Sigmoid colon (tissue), 7 donors: ENCODE measurements around the gene BPIFB2. TPM values are rescaled to one million over a fixed set of nuclear protein-coding genes. Genes with fewer than 3 reads are reported as not detected.

Experiments
- DNase-seq: peaks from one replicate; pipeline ENCODE4 v3.0.0-alpha.2; 2019
- H3K27ac ChIP-seq, 4 donors: fragments of 200-600 bp; sonication (generic); one replicate each; pipeline ENCODE4 v1.5.1; 2016 to 2019; ENCODE audit warnings: mild to moderate bottlenecking in 1 of 4
- H3K27me3 ChIP-seq, 3 donors: fragments of 200-600 bp; sonication (generic); one replicate each; pipeline ENCODE4 v1.5.1; 2019; ENCODE audit warnings: mild to moderate bottlenecking in 1 of 3
- H3K36me3 ChIP-seq, 4 donors: fragments of 200-600 bp; sonication (generic); one replicate each; pipeline ENCODE4 v1.5.1; 2016 to 2019
- H3K4me1 ChIP-seq, 4 donors: fragments of 200-600 bp; sonication (generic); one replicate each; pipeline ENCODE4 v1.5.1; 2017 to 2019
- H3K4me3 ChIP-seq, 4 donors: fragments of 200-600 bp; sonication (generic); one replicate each; pipeline ENCODE4 v1.5.1; 2017 to 2019; ENCODE audit warnings: mild to moderate bottlenecking in 2 of 4, moderate library complexity in 1 of 4
- H3K9me3 ChIP-seq, 4 donors: fragments of 200-600 bp in 3 of 4; sonication (generic) in 3 of 4; one replicate each; pipeline versions ENCODE4 v1.5.1 to v1.6.1; 2013 to 2019
- EP300 ChIP-seq, 4 donors: sonication (generic); formaldehyde crosslinking; IDR thresholded peaks; one replicate each; pipeline ENCODE4 v1.6.1; 2017; ENCODE audit warnings: antibody characterized with exemption in 4 of 4
- POLR2A ChIP-seq, 2 donors: fragments of 450-650 bp; IDR thresholded peaks; one replicate each; pipeline ENCODE4 v1.6.1; 2016; ENCODE audit warnings: antibody characterized with exemption in 2 of 2, mild to moderate bottlenecking in 2 of 2, moderate library complexity in 2 of 2
- POLR2AphosphoS5 ChIP-seq, 4 donors: sonication (generic); formaldehyde crosslinking; IDR thresholded peaks; one replicate each; pipeline ENCODE4 v1.6.1; 2017; ENCODE audit warnings: antibody characterized with exemption in 4 of 4
- WGBS, 2 donors: extraction: QIAGEN DNeasy Blood & Tissue Kit; methylation state at CpG; one replicate each; pipeline ENCODE4 v1.1.7; 2013; 5-methylcytosine and 5-hydroxymethylcytosine counted together
- intact Hi-C: fragments of 100-400 bp; cut with DNase I; formaldehyde crosslinking; loops from one replicate; pipeline ENCODE4 v1.15.1; 2023
- polyA plus RNA-seq, 3 donors: library from polyadenylated mRNA; stranded (reverse); fragments of 200-250 nt; gene quantifications; one replicate each; pipeline ENCODE4 v1.2.3, GENCODE V29; 2013
- total RNA-seq, 4 donors: library from RNA; depleted of rRNA; stranded (reverse); fragments of >200 nt; gene quantifications; one replicate each; pipeline ENCODE4 v1.1.0, GENCODE V29; 2016
- TF ChIP-seq, protein P1 (sequence below), 4 experiments: fragments of 450-650 bp in 3 of 4; fragments of 200-600 bp in 1 of 4; IDR thresholded peaks; one replicate each; pipeline ENCODE4 v1.5.1; 2016 to 2019; ENCODE audit warnings: antibody characterized with exemption in 4 of 4, mild to moderate bottlenecking in 3 of 4, moderate library complexity in 2 of 4
- donor health status: healthy with polysubstance abuse.
- donor health status: Bipolar disorder and iron deficiency.
- donor health status: healthy.

Gene BPIFB2
- total and polyA plus RNA-seq, 7 donors: not detected

DNA sequence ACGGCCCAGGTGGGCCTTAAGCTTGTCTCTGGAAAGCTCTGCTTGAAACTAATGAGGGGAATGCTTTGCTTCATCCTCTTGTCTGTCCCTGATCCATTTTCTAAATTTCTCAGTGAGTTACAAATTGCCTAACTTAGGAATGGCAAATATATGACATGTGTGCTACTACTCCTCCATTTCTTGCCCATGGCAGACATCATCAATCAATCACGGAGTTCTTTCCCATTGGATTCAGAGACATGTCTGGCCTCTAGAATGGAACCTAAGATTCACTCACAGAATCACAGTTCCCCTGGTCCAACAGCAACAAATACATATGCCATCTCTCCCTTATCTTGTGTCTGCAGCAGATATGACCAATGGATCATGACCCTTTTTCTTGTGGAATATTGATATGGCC, 65.3 kb downstream of the BPIFB2 start:
- Histone ChIP-seq H3K9me3 (no peaks in the 10 kb centered on the region), H3K4me1 (no peaks in the 10 kb centered on the region), H3K27me3 (peaks cover 0 to 12% (median 0%) of the 10 kb centered on the region in 3 donors), H3K27ac (no peak overlapping the region), H3K36me3 (no peaks in the 10 kb centered on the region), H3K4me3 (no peak overlapping the region)
- TF ChIP-seq POLR2AphosphoS5 (IDR thresholded peaks at IDR 0.05): no peak
- TF ChIP-seq, protein P1, sequence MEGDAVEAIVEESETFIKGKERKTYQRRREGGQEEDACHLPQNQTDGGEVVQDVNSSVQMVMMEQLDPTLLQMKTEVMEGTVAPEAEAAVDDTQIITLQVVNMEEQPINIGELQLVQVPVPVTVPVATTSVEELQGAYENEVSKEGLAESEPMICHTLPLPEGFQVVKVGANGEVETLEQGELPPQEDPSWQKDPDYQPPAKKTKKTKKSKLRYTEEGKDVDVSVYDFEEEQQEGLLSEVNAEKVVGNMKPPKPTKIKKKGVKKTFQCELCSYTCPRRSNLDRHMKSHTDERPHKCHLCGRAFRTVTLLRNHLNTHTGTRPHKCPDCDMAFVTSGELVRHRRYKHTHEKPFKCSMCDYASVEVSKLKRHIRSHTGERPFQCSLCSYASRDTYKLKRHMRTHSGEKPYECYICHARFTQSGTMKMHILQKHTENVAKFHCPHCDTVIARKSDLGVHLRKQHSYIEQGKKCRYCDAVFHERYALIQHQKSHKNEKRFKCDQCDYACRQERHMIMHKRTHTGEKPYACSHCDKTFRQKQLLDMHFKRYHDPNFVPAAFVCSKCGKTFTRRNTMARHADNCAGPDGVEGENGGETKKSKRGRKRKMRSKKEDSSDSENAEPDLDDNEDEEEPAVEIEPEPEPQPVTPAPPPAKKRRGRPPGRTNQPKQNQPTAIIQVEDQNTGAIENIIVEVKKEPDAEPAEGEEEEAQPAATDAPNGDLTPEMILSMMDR (IDR thresholded peaks at IDR 0.05): no peak
- TF ChIP-seq POLR2A (IDR thresholded peaks at IDR 0.05): no peak
- no peak for TF ChIP-seq EP300 (IDR thresholded peaks at IDR 0.05)
- WGBS, 2 donors: 73 to 89% methylated on average over 2 of the region's 2 CpGs
- no peak for DNase-seq
- intact Hi-C loops: no loop called here

Other genes with a start within 250 kb of the BPIFB2 start
- 1 to 10 TPM in 1 of 4 donors, under 1 TPM in 3; 0.36 to 1.7 (median 0.60) TPM for gene DNMT3B, start 245.3 kb upstream of the BPIFB2 start, total RNA-seq
- under 1 TPM in 2 of 3 donors, not detected in 1; 0.46 to 0.85 TPM for gene DNMT3B, start 245.3 kb upstream of the BPIFB2 start, polyA plus RNA-seq
- gene MAPRE1, start 187.8 kb upstream of the BPIFB2 start, total RNA-seq: 100 to 1,000 TPM in 3 of 4 donors, 10 to 100 TPM in 1; 94.7 to 146 (median 131) TPM
- 10 to 100 TPM; 56.8 to 72.4 (median 57.7) TPM for gene MAPRE1, start 187.8 kb upstream of the BPIFB2 start, polyA plus RNA-seq
- under 1 TPM in 3 of 4 donors, not detected in 1; 0.49 to 0.83 (median 0.71) TPM for gene EFCAB8, start 148.8 kb upstream of the BPIFB2 start, total RNA-seq
- gene EFCAB8, start 148.8 kb upstream of the BPIFB2 start, polyA plus RNA-seq: under 1 TPM in 1 of 3 donors, not detected in 2; 0.06 TPM
- not detected for gene SUN5, start 3.3 kb upstream of the BPIFB2 start, total RNA-seq
- gene SUN5, start 3.3 kb upstream of the BPIFB2 start, polyA plus RNA-seq: not detected
- not detected for gene BPIFB6, start 23.9 kb downstream of the BPIFB2 start, total RNA-seq
- gene BPIFB6, start 23.9 kb downstream of the BPIFB2 start, polyA plus RNA-seq: not detected
- not detected for gene BPIFB3, start 46.2 kb downstream of the BPIFB2 start, total RNA-seq
- gene BPIFB3, start 46.2 kb downstream of the BPIFB2 start, polyA plus RNA-seq: not detected
- gene BPIFB4, start 71.9 kb downstream of the BPIFB2 start, total RNA-seq: not detected
- not detected for gene BPIFB4, start 71.9 kb downstream of the BPIFB2 start, polyA plus RNA-seq
- not detected for gene BPIFA2, start 160.5 kb downstream of the BPIFB2 start, total RNA-seq
- under 1 TPM in 1 of 3 donors, not detected in 2; 0.09 TPM for gene BPIFA2, start 160.5 kb downstream of the BPIFB2 start, polyA plus RNA-seq
- not detected for gene BPIFA3, start 209.6 kb downstream of the BPIFB2 start, total RNA-seq
- not detected for gene BPIFA3, start 209.6 kb downstream of the BPIFB2 start, polyA plus RNA-seq
- not detected for gene BPIFA1, start 228.3 kb downstream of the BPIFB2 start, total RNA-seq
- not detected for gene BPIFA1, start 228.3 kb downstream of the BPIFB2 start, polyA plus RNA-seq